SKM-1 (cell line): Measurements from ENCODE around the gene FAM156A.
"Not testable (repeated sequence)": the region's sequence is repeated elsewhere in the genome, so short reads cannot be mapped to it uniquely, and the experiment has no call there.

ENCODE experiments used
- DNase-seq: peaks from one replicate; lab custom pipeline; 2025; ENCODE audit not compliant: unreplicated experiment; lab: John Stamatoyannopoulos, UW

The FAM156A gene, protein sequence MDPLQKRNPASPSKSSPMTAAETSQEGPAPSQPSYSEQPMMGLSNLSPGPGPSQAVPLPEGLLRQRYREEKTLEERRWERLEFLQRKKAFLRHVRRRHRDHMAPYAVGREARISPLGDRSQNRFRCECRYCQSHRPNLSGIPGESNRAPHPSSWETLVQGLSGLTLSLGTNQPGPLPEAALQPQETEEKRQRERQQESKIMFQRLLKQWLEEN

DNA sequence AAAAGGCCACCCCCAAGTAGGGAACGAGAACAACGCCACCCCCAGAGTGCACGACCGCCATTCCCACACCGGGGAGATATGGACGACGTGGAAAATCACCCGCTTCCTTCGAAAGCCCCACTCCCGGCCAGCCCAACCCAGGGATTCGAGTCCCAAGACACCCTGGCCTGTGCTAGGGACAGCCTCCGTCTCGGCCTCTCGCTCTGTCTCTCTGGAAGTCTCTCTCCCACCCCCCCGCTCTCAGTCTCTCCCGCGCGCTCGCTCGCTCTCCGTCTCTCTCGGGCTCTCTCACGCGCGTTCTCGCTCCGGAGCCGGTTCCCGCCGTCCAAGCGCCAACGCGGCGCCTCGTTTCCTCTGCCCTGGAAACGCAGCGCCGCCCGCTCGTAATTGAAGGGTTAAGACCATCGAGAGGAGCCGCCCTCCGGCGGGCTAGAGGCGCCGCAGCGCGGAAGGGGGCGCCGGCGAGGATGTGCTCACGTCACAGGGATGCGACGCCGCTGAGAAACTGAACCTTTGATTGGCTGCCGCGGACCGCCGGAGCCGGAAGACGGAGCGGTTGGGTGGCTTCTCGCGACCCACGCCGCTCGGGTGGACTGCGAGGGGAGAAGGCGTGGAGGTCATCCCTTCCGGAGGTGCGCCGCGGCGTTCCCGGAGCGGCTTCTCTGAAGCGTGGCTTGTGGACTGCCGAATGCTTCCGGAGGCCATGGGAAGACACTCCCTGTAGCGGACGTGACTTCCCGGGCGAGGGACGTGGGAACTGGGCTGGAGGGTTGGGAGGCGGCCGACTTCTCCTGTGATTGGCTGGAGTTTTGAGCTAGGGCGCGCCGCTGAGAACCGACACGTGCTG is at the start of gene FAM156A:
Gene FAM156A, minus strand, starts transcription at position 406 of the 847 bp plus-strand sequence. CDS start 9,930 bp downstream, outside the sequence.
- DNase-seq, result not testable (repeated sequence)

DNA sequence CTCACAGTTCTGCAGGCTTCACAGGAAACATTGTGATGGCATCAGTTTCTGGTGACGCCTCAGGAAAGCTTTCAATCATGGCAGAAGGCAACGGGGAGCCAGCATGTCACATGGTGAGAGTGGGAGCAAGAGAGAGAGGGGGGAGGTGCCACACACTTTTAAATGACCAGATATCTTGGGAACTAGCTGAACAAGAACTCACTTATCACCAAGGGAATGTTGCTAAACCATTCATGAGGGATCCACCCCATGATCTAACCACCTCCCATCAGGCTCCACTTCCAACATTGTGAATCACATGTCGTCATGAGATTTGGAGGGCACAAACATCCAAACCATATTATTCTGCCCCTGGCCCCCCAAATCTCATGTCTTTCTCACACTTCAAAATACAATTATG is 47.0 kb upstream of the FAM156A start:
- DNase-seq, result no peak

DNA sequence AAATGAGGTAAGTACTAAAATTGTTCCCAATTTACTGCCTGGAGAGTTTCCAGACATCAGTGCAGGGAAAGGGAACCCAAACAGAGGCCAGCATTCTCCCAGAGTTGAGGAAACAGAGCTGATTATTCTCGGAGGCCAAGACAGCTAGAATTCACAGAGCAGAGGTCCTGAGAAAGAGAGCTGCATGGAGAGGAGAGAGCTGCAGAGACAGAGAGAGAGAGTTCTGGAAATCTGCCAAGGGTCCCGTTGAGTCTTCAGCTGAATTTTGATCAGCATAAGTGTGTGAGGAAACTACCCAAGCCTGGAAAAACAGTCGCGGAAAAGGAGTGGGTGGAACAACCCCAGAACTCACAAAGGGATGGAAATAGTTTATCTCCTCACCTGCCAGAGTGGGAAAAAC is 46.5 kb upstream of the FAM156A start:
- no peak for DNase-seq

DNA sequence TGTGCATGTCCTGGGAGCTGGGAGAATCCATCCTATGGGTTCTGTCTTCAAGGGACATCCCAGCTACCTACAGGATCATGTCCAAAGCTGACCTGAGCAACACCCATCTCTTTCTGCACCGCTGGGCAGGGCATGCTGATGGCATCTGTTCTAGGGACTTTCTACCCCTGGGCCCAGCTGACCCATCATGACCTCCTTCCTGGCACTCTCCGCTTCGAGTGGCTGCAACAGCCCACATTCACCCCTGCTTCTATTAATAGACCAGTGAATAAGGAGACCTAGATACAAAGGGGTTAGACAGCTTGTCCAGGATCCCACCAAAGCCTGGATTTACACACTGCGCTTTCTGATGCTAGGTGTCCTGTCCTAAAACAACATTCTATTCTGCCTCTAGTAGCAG is 45.7 kb upstream of the FAM156A start:
- no peak for DNase-seq

DNA sequence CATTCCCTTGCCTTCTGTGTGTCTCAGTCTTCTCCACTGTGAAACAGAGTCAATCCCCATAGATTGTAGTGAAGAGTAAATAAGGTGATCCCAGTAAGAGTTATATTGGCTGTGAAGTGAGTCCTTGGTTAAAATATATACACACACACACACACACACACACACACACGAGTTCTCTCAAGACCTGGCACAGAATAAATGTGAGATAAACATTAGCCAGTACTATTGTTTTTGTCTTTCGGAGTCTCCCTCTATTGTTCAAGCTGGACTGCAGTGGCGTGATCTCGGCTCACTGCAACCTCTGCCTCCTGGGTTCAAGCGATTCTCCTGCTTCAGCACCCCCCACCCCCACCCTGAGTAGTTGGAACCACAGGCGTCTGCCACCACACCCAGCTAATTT is 44.8 kb upstream of the FAM156A start:
- DNase-seq, result no peak

DNA sequence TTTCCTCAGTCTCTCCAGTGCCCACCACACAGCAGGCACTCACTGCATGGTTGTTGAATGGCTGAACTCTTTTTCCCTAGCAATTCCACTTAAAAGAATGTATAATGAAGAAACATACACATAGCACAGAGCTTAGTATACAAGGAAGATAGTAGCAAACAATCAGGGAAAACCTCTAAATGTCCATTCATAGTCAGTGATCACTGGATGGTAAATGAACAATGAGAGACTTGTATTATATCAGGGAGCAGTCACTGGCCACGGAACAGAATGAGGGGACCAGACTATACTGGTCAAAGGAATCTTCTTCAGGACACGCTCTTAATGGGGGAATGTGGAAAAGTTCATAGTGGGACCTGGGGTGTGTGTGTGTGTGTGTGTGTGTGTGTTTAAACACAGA is 43.6 kb upstream of the FAM156A start:
- DNase-seq, result no peak

DNA sequence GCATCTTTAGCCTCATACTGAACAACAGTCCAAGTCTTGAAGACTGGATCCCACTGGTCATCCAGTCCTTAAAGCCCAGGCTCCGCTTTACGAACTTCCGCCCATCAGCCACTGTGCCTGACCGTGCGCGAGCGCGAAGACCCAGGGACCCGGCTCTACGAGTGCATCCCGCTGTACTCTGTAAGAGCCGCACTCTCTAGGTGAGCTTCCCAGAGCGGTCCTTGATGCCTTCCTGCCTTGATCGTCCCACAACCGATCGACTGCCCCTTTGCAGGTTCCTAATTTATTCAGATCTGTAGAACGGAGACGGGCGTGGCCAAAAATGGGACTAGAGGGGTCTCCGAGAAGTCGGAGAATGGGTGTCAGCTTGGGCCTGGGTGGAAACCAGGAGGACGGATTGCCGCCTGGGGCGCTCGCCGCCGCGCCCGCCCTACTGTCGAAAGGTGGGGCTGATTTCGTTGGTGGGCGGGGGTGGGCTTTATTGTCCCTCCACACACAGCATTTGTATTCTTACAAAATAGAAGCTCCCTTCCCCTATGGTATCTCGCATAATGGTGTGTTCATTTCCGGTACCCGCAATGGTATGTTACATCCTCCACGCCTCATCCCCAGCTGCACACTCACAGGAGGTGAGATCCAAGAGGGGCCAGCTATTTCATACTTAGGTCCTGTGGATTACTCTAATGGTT is 42.3 kb upstream of the FAM156A start:
- DNase-seq, result no peak

DNA sequence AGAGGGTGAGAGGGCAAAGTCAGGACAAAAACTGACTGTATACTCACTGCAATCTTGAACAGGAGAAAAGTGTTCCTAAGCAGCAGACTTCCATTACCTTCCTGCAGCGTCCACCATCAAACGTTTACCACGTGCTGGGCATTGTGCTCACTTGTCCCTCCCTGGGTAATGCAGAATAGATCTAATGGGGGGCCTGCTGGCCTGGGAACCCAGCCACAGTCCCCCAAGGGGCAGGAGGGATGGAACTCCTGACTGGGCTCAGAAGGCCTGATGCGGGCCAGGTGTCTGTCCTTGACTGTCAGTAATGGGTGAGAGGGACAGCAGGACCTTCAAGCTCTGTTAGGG is 37.6 kb upstream of the FAM156A start:
- no peak for DNase-seq

DNA sequence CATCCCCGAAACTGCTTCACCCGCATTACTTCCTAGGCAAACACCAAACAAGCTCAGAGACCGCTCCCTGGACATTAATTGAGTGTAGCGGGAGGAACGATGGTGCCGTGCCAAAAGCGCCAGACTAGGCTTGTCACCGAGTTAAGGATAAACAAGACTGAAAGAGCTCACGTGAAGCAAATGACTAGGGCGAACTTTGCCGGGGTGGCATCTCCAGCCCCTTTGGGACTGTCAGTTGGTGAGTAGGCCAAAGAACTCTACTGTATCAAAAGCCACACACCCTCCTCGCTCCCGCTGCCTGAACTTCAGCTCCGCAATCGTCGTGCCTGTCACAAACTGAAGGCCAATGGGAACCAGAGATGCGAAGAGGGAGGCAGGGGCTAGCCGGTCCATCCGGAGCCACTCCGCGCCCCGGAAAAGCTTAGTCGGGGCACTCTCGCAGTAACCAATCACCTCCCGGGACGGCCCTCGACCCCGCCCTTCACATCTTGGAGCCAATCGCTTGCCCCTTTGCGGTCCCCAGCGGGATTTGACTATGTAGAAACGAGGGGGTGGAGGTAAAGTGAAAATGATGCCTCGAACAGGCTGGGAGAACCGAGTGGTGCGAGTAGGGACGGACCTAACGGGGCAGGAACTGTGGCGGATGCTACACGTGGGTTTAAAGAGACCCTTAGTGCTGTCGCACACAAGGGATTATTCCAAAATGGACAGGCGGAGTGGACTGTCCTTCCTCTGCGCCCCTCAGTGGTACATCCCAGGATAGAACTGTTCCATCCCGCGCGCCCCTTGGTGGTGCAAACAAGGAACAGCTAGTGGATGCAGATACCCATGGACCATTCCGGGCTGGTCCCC is 37.0 kb upstream of the FAM156A start:
- peak; percentile 69 for DNase-seq

DNA sequence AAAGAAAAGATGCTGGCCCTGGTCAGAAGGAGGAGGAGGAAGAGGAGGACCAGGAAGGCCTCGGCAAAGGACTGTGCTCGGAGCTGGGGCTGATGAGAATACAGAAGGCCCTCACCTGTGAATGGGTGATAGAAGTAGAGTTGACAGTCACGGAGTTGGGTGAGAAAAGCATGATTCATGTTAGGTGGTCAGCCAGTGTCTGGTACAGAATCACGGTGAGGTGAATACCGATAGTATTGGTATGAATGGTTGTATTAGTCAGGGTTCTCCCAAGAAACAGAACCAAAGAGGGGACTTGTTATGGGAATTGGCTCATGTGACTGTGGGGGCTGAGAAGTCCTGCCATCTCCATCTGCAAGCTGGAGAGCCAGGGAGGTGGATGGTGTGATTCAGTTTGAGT is 32.5 kb upstream of the FAM156A start:
- no peak for DNase-seq

DNA sequence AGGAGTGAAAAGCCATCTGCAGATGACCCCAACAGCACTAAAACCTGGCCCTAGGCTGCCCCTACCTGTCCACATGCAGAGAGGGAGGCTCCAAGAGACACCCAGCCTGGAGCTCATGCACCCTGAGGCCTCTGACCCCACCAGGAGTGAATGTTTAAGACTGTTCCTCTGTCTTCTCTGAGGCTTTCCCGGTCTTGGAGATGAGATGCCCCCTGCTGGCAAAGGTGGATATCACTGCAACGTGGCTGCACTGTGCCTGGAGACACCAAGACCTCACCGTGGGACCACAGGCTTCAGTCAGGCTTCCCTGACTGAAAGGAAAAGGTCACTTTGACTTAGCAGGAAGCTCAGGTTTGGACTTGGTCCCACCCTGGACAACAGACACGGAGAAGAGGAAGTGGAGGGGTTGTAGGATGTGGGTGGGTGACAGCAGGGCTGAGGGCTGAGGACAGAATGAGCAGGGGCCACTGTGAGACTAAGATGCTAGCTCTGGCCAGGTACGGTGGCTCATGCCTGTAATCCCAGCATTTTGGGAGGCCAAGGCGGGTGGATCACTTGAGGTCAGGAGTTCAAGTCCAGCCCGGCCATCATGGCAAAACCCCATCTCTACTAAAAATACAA is 31.8 kb upstream of the FAM156A start:
- peak; percentile 13 for DNase-seq

DNA sequence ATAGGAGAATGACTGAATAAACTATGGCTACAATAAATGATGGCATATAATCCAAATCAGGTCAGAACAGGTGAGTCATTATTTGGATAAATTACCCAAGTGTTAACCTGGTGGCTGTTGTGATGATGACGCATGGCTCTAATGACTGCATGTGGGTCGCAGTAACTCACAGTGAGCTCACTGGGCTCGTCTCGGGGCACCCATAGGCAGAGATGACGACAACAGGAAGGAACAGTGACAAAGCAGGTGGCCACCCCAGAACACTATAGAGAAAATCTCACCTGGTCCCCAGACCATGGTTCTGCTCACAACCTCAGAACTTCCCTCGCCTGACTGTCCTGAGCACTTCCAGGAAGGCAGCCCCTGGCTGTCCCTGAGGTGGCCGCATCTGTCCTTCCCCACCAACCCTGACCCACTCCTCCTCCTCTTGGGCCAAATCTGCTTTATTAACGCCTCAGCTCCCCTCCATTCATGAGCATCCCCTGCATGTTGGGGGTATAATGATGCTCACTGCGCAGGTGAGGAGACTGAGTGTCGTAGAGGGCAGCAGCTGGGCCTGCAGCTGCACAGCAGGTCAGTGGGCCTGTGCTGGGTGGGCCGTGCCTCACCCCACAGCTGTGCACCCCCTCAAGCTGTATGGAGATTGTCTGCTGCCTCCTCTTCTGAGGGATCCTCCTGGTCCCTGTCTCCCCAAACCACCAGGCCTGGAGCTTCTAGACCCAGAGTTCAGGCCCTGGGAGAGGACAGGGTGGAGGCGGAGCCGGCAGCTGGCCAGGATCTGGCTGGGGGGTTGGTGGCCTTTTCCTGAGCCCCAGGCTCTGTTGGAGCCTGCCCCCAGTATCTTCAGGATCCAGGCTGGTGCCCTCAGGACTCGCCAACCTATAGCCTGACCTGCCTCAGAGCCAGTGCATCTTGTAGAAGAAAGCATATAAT is 30.9 kb upstream of the FAM156A start:
- no peak for DNase-seq

DNA sequence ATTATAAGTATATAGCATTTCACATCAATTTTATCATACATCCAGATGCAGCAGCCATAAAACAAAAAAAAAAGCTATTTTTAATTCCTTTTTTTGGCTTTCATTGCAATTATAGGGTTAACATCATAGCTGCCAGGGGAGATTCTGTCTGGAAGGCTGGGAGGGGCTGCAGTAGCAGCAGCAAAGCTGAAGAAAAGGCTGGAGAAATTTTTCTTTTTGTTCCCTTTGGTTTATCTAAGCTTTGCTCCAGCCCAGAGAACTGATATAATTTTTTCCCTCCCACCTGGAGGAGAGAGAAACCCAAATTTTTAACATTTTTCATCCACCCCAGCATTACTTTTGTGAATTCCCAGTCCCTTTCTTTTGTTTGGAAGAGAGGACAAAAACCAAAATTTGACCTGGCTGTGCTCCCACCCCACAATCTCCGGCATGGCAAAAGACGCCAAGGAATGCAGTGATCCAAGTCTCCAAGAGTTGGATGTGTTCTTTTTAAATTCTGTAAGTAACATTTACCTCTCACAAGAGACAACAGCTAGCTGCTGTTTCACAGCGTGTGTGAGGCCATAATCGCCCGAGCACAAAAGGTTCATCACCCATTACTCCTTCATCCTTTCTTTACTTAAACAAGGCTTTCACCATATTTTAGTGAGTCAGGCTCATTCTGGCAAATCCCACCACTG is 25.1 kb upstream of the FAM156A start:
- no peak for DNase-seq

DNA sequence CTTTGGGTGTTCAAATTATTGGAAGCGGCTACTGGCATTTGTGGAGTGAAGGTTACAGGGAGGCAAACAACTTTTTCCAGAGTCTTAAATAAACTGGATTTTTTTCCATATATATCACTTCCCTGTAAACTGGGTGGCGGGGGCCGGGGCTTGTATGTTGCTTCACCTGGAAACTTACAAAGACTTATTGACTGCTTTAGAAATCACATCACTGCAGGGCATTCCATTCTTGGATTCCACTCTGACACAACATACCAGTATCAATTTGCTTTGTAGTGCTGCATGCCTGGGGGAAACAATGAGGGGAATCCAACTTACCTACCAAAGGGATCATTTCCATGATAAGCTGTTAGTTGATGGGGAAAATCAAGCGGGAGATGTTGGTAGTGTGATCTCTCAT is 21.7 kb upstream of the FAM156A start:
- no peak for DNase-seq

DNA sequence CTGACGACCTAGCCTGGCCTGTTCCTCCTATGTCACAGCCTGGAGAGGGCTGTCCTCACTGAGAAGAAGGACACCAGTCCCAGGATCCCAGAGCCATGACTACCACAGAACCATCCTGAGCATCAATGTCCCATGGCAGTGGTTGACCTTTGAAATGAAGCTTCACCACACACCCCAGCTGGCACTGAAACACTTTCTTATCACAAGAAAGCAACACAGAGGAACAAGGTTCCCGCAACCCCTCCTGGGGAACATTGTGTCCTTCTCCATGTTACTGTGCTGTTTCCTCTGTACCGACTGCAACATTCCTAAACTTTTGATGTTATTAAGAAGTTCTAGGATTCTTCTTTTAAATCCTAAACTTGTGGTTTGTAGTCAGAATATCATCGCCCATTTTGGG is 21.2 kb upstream of the FAM156A start:
- DNase-seq, result no peak

DNA sequence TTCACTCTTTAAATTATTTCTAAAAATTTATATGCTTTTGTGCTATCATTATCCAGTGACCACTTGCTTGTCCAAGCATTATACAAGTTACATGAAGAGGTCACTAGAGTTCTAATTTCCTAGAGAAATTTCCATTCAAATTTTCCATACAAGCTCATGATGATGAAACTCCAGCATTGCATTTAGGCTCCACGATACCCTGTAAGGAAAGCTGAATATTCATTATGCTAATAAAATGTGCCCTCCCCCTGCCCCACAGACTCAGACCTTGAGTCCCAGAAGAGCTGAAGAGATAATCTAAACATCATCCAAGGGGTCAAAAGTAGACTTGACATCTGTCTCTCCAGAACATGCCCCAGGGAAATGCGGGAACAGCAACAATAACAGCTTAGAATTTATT is 19.6 kb upstream of the FAM156A start:
- no peak for DNase-seq

DNA sequence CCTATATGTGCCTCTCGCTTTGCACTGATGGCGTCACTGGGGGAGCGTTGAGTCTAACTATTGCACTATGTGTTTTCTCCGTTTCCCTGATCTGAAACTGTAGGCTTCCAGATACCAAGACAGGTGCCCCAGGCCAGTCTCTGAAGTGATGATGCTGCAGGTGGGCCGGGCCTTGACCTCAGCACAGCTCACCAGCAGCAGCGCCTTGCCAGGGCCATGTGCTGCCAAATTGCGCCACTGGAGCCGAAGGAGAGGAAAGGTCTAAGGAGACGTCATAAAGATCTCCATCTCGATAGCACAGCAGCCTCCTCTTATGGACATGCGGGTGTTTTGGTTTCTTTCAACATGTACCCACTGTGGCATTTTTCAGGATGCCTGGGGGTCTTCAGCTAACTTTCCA is 17.3 kb upstream of the FAM156A start:
- DNase-seq, result not testable (repeated sequence)

DNA sequence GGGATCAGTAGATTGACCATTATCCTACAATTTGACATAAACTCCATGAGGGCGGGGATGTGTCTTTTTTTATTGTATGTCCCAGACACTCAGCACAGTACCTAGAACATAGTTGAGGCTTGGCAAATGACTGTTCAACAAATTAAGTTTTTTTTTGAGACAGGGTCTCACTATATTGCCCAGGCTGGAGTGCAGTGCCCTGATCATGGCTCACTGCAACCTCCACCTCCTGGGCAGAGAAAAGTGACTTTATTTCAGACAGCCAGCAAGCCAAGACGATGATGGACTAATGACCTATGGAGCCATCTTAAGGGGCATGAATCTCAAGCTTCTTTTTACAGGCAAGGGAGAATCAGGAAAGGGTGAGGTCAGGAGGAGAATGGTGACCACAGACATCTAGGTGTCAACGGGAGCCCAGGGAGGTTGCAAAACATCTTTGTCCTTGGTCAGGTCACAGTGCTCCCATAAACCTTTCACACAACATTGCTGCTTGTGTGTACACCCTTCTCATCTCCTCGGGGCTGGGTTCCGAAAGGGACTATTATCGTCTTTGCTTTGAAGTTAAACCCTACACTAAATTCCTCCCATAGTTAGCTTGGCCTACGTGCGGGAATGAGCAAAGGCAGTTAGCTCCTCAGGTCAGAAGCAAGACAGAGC is 16.1 kb upstream of the FAM156A start:
- not testable (repeated sequence) for DNase-seq

DNA sequence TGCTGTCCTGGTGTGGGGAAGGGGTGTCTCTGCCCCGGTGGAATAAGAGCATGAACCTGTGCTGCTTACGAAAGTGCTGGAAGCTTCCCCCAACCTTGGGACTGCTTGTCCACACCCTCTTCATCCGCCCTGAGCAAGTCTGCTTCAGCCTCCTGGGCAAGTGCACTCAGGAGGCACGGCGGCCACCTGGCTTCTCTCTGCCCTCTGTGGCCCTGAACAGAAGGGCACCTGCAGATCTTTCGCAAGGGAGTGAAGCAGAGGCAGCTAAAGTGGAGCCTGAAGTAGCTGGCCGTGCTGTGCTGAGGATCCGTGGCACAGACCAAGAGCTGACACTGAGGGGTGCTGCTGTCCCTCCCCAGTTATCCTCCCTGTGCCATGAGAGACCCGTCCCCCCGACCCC is 9.6 kb upstream of the FAM156A start:
- DNase-seq, result not testable (repeated sequence)
